Natural killer cell (primary cell): ENCODE results near the gene JPT1. TPM values are rescaled to one million over a fixed set of nuclear protein-coding genes. Genes with fewer than 3 reads are reported as not detected.

Source experiments
- ATAC-seq, 3 donors: fragments of 150-1000 bp in 2 of 3; fragments of 200-7000 bp in 1 of 3; cut with Tn5 transposase; 1 replicate in 1 of 3; 2 replicates in 2 of 3; pipeline ENCODE4 v1.10.0; 2021; ENCODE audit warnings: mild to moderate bottlenecking in 2 of 3, moderate library complexity in 2 of 3
- DNase-seq, 2 donors: peaks; one replicate each; pipeline versions ENCODE4 v3.0.0 to v3.0.0-alpha.2; 2013 to 2021; ENCODE audit warnings: mixed read lengths in 1 of 2
- H3K27ac ChIP-seq: one replicate; pipeline ENCODE4 v1.5.1; 2013; ENCODE audit warnings: mild to moderate bottlenecking, low read length
- H3K27me3 ChIP-seq: one replicate; pipeline ENCODE4 v1.6.1; 2013; ENCODE audit warnings: low read length; ENCODE audit not compliant: control insufficient read depth, insufficient read depth
- H3K36me3 ChIP-seq: one replicate; pipeline ENCODE4 v1.6.1; 2013; ENCODE audit warnings: low read length; ENCODE audit not compliant: control insufficient read depth, insufficient read depth
- H3K4me1 ChIP-seq: one replicate; pipeline ENCODE4 v1.6.1; 2013; ENCODE audit warnings: low read length; ENCODE audit not compliant: control insufficient read depth, insufficient read depth
- H3K4me3 ChIP-seq: one replicate; pipeline ENCODE4 v1.5.1; 2013; ENCODE audit warnings: low read length
- H3K9me3 ChIP-seq: one replicate; pipeline ENCODE4 v1.6.1; 2013; ENCODE audit warnings: low read length; ENCODE audit not compliant: control insufficient read depth, insufficient read depth
- H3K27ac Mint-ChIP-seq, 2 donors: one replicate each; pipeline ENCODE4 v1.8.0; 2022; ENCODE audit warnings: mild to moderate bottlenecking in 2 of 2, mixed read lengths in 2 of 2, moderate library complexity in 1 of 2
- H3K27me3 Mint-ChIP-seq, 2 donors: one replicate each; pipeline ENCODE4 v1.8.0; 2022; ENCODE audit warnings: low read depth in 2 of 2, mixed read lengths in 2 of 2
- H3K36me3 Mint-ChIP-seq: one replicate; pipeline ENCODE4 v1.8.0; 2022; ENCODE audit warnings: mixed read lengths
- H3K4me1 Mint-ChIP-seq, 2 donors: one replicate each; pipeline ENCODE4 v1.8.0; 2022; ENCODE audit warnings: mixed read lengths in 2 of 2
- H3K4me3 Mint-ChIP-seq: one replicate; pipeline ENCODE4 v1.8.0; 2022; ENCODE audit warnings: mild to moderate bottlenecking, moderate library complexity, mixed read lengths
- H3K9me3 Mint-ChIP-seq, 2 donors: one replicate each; pipeline ENCODE4 v1.8.0; 2022; ENCODE audit warnings: mixed read lengths in 2 of 2
- CTCF ChIP-seq: fragments of 200-600 bp; IDR thresholded peaks from one replicate; pipeline ENCODE4 v1.8.0; 2022; ENCODE audit warnings: antibody characterized with exemption
- WGBS: methylation state at CpG from one replicate; pipeline ENCODE4 v1.1.7; 2013; ENCODE audit warnings: missing lambda C conversion rate; ENCODE audit not compliant: insufficient coverage; 5-methylcytosine and 5-hydroxymethylcytosine counted together
- intact Hi-C: fragments of 100-400 bp; cut with micrococcal nuclease; formaldehyde crosslinking; loops from one replicate; pipeline ENCODE4 v1.14.2; 2022
- total RNA-seq, 4 donors: library from RNA; stranded (reverse); fragments of 120-200 nt in 1 of 4; gene quantifications; one replicate each; pipeline versions ENCODE4 v1.2.3 to v1.2.4, GENCODE V29; 2013 to 2022

JPT1 gene
- total RNA-seq, 3 donors from 2014 or later (not counting 1 experiment from before 2014, with no cell fraction given): 45.0 to 54.8 (median 50.5) TPM

GRCh38 chr17:75113798-75114551 is 40.3 kb downstream of the JPT1 start:
- ATAC-seq (peak; percentile 76 to 89 (median 77)), DNase-seq (peak; percentile 83 to 97)
- H3K9me3 Mint-ChIP-seq: no peaks in the 10 kb centered on the region
- Histone ChIP-seq H3K9me3 (no peaks in the 10 kb centered on the region), H3K27me3 (no peaks in the 10 kb centered on the region), H3K36me3 (peaks cover 5% of the 10 kb centered on the region), H3K4me1 (peaks cover 42% of the 10 kb centered on the region), H3K4me3 (peak overlapping the region; percentile 44), H3K27ac (peak overlapping the region; percentile 76)
- H3K27me3 Mint-ChIP-seq: no peaks in the 10 kb centered on the region
- WGBS: 5% methylated on average over 22 of the region's 22 CpGs
- peak overlapping the region; percentile 93 to 96 for H3K27ac Mint-ChIP-seq
- intact Hi-C loops: loop anchor here (1.0 to 5.0 kb wide), 6 partner anchors 17 to 298 kb away; partner anchors contain the start of genes JPT1 and NT5C
- no peaks in the 10 kb centered on the region for H3K36me3 Mint-ChIP-seq
- TF ChIP-seq CTCF: peak; percentile 92
- H3K4me1 Mint-ChIP-seq: peaks cover 32 to 36% of the 10 kb centered on the region in 2 donors
- peak overlapping the region; percentile 90 for H3K4me3 Mint-ChIP-seq

- Mint-ChIP-seq H3K36me3 (no peaks in the 10 kb centered on the region), H3K27ac (peak overlapping the region; percentile 5 to 19), H3K4me1 (peaks cover 36 to 40% of the 10 kb centered on the region in 2 donors), H3K9me3 (no peaks in the 10 kb centered on the region), H3K4me3 (peak overlapping the region; percentile 55), H3K27me3 (no peaks in the 10 kb centered on the region)
- Histone ChIP-seq H3K36me3 (peaks cover 4% of the 10 kb centered on the region), H3K9me3 (no peaks in the 10 kb centered on the region), H3K4me1 (peaks cover 44% of the 10 kb centered on the region), H3K27ac (no peak overlapping the region), H3K4me3 (no peak overlapping the region), H3K27me3 (no peaks in the 10 kb centered on the region)
- ATAC-seq: no peak
- intact Hi-C loops: loop anchor here (5.0 kb wide), 1 partner anchor 40 kb away; the partner anchor contains the start of gene JPT1
- DNase-seq: no peak
- WGBS: 93% methylated on average over 7 of the region's 7 CpGs
- no peak for TF ChIP-seq CTCF
Observed at GRCh38 chr17:75111777-75112335, 42.5 kb downstream of the JPT1 start.

- H3K9me3 ChIP-seq: no peaks in the 10 kb centered on the region
- H3K36me3 Mint-ChIP-seq: no peaks in the 10 kb centered on the region
- H3K27ac ChIP-seq: peak overlapping the region; percentile 65
- H3K4me3 ChIP-seq: peak overlapping the region; percentile 93
- H3K9me3 Mint-ChIP-seq: no peaks in the 10 kb centered on the region
- H3K36me3 ChIP-seq: peaks cover 2% of the 10 kb centered on the region
- H3K27me3 Mint-ChIP-seq: no peaks in the 10 kb centered on the region
- intact Hi-C loops: loop anchor here (5.0 kb wide), 1 partner anchor 42 kb away; the partner anchor contains the start of gene JPT1
- WGBS: 27% methylated on average over 38 of the region's 40 CpGs
- H3K27me3 ChIP-seq: no peaks in the 10 kb centered on the region
- H3K4me3 Mint-ChIP-seq: peak overlapping the region; percentile 88
- ATAC-seq: no peak
- peak in 1 of 2 donors; percentile 49 for DNase-seq
- TF ChIP-seq CTCF: no peak
- H3K27ac Mint-ChIP-seq: peak overlapping the region; percentile 74 to 79
- H3K4me1 Mint-ChIP-seq: peaks cover 36 to 40% of the 10 kb centered on the region in 2 donors
- peaks cover 42% of the 10 kb centered on the region for H3K4me1 ChIP-seq
Observed at GRCh38 chr17:75110234-75110937, 43.9 kb downstream of the JPT1 start.
